ENCODE measurements around the gene PLS3.
"Not testable (repeated sequence)": the region's sequence is repeated elsewhere in the genome, so short reads cannot be mapped to it uniquely, and the experiment has no call there.

PLS3 gene

DNA sequence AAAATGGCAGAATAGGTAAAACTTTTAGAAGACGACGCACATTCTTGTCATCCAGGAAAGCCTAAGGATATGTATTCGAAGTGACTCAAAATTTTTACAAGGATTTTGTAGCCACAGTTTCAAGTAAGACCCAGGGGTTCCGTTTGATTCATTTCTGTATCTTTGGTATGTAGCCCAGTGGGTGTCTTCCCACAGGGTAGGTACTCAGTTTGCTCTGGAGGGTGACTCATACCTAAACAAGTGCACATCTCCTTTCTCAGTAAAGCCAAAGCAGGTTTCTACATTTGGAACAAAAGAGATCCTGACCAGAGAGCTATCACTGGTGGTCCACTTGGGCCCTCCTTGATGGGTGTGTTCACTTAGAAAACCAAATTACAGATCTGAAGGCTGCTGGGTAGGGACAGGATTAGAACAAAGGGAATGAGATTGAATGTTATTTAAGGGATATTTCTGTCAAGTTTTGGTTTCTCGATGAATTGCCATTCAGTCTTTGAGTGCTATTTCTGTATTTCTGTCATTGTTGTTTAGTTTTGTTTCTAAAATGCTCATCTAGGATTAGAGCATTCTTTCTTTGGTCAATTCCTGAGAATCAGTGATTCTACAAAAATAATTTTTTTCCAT lies 56.1 kb downstream of the PLS3 start:
- H3K9me3 Mint-ChIP-seq = no peaks in the 10 kb centered on the region
- peaks cover 36% of the 10 kb centered on the region for H3K4me1 Mint-ChIP-seq
- TF ChIP-seq, protein P1, sequence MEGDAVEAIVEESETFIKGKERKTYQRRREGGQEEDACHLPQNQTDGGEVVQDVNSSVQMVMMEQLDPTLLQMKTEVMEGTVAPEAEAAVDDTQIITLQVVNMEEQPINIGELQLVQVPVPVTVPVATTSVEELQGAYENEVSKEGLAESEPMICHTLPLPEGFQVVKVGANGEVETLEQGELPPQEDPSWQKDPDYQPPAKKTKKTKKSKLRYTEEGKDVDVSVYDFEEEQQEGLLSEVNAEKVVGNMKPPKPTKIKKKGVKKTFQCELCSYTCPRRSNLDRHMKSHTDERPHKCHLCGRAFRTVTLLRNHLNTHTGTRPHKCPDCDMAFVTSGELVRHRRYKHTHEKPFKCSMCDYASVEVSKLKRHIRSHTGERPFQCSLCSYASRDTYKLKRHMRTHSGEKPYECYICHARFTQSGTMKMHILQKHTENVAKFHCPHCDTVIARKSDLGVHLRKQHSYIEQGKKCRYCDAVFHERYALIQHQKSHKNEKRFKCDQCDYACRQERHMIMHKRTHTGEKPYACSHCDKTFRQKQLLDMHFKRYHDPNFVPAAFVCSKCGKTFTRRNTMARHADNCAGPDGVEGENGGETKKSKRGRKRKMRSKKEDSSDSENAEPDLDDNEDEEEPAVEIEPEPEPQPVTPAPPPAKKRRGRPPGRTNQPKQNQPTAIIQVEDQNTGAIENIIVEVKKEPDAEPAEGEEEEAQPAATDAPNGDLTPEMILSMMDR (IDR thresholded peaks at IDR 0.05) = no peak
- peaks cover 15% of the 10 kb centered on the region for H3K36me3 Mint-ChIP-seq (ENCODE audit: low read depth)
- H3K27me3 Mint-ChIP-seq (ENCODE audit: low read depth, poor library complexity) = no peaks in the 10 kb centered on the region
- peak overlapping the region; percentile 64 for H3K27ac Mint-ChIP-seq
- H3K4me3 Mint-ChIP-seq = no peak overlapping the region
- DNase-seq = no peak

DNA sequence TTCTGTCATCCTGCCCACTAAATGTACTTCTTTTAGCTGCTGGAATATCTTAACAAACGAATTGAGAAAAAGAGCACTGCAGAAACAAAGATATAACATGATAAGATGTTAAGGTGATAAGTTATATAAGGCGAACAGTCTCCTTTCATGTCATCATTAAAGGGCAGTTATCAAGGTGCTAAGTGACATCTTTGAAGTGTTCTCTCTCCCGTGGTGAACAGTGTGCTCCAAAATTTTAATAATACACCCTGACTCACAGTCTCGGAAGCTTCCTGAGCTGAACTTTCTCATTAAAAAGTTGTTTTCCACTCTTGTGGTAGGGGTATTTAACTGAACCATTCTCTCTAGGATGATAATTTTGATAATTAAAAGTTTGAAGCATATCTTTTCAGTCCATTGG lies 61.6 kb downstream of the PLS3 start:
- Mint-ChIP-seq H3K27ac (no peak overlapping the region), H3K4me3 (no peak overlapping the region), H3K27me3 (ENCODE audit: low read depth, poor library complexity) (no peaks in the 10 kb centered on the region), H3K9me3 (no peaks in the 10 kb centered on the region), H3K36me3 (ENCODE audit: low read depth) (peaks cover 24% of the 10 kb centered on the region), H3K4me1 (peaks cover 5% of the 10 kb centered on the region)
- TF ChIP-seq, protein P1 (IDR thresholded peaks at IDR 0.05) = no peak
- no peak for DNase-seq

DNA sequence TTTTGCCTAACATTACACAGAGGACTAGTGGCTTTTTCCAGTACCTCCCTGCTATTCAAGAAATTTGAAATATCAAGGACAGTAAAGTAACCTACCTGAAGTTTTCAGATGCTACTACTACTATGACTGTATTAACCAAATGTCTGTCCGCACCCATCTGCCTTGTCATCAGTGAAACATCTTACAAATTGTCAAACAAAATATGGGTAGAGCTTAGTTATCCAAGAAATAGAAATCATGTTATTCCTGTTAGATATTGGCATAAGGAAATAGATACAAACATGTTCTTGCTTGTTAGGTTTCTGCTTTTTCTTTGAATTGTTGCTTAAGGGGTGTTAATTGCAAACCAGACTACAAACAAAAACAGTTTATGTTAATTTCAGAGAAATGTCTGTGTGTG lies 63.9 kb downstream of the PLS3 start:
- no peak for DNase-seq
- Mint-ChIP-seq H3K27me3 (ENCODE audit: low read depth, poor library complexity) (no peaks in the 10 kb centered on the region), H3K9me3 (no peaks in the 10 kb centered on the region), H3K27ac (peak overlapping the region; percentile 81), H3K4me1 (peaks cover 5% of the 10 kb centered on the region), H3K36me3 (ENCODE audit: low read depth) (peaks cover 25% of the 10 kb centered on the region), H3K4me3 (no peak overlapping the region)
- TF ChIP-seq, protein P1 (IDR thresholded peaks at IDR 0.05) = no peak

DNA sequence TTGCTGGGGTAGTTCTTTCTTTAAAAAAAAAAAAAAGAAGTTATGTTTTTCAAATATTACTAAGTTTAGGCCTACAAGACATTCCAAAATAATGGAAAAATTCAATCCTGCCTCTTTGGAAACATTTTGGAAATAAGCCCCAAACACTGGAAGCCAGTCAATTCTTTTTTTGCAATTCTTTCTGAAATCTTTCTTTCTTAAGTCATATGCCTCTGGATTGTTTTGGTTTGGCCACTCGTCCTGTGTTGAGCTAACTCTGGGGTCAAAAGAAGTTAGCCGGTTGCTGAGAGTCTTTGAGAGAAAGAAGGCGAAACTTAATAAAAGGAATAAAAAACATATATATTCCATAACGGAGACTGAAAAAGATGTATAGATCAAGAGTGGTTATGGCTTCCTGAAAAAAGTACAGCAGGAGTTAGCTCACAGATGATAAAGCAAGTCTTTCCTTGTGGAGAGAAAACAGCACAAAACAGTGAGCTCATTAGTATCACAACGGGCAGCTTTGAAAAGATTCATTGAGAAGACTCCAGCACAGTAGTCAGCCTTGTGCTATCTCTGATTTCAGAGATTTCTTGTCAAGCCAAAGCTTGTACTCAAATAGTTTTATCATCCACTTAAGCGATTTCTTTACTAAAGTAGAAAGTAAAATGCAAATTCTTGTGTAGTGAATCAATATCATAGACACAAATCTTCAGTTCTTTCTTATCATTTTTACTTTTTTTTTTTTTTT lies 64.8 kb downstream of the PLS3 start:
- no peak for DNase-seq
- Mint-ChIP-seq H3K36me3 (ENCODE audit: low read depth) (peaks cover 30% of the 10 kb centered on the region), H3K27me3 (ENCODE audit: low read depth, poor library complexity) (no peaks in the 10 kb centered on the region), H3K4me3 (no peak overlapping the region), H3K27ac (peak overlapping the region; percentile 61), H3K4me1 (peaks cover 5% of the 10 kb centered on the region), H3K9me3 (no peaks in the 10 kb centered on the region)
- TF ChIP-seq, protein P1 (IDR thresholded peaks at IDR 0.05) = no peak

DNA sequence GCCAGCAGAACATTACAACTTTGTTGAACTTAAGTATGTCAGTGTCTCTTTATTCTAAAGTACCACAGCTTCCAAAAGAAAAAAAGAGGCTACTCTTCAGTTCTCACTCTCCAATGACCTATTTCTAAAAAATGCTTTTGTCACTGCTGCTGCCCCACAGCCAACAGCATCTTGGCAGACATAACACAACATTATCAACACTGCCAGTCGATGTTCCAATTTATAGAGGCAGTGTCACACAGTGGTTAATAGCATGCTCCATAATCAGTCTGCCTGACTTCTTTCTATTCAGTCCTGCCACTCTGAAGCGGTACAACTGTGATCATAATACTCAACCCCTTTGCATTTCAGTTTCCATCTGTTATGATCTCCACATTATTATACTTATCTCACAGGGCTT lies 69.2 kb downstream of the PLS3 start:
- TF ChIP-seq, protein P1 (IDR thresholded peaks at IDR 0.05) = no peak
- Mint-ChIP-seq H3K27me3 (ENCODE audit: low read depth, poor library complexity) (no peaks in the 10 kb centered on the region), H3K9me3 (no peaks in the 10 kb centered on the region), H3K4me3 (no peak overlapping the region), H3K4me1 (peaks cover under 1% of the 10 kb centered on the region), H3K27ac (no peak overlapping the region), H3K36me3 (ENCODE audit: low read depth) (peaks cover 29% of the 10 kb centered on the region)
- DNase-seq = no peak

DNA sequence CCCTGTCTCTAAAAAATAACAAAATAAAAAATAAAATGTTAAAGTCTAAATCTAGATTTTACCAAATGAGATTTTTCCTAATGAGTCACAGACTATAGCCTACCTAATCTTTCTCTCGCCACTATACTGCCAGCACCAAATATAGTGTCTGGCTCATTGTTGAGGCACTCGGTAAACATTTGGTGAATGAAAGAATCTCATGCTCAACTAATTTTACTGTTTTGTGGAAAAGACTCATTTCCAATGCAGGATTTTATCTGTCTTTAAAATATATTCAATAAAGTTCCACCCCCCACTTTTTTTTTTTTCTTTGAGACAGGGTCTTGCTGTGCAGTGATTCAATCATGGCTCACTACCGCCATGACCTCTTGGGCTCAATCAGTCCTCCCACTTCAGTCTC lies 71.5 kb downstream of the PLS3 start:
- TF ChIP-seq, protein P1 (IDR thresholded peaks at IDR 0.05) = no peak
- peaks cover 44% of the 10 kb centered on the region for H3K36me3 Mint-ChIP-seq (ENCODE audit: low read depth)
- H3K4me1 Mint-ChIP-seq = no peaks in the 10 kb centered on the region

DNA sequence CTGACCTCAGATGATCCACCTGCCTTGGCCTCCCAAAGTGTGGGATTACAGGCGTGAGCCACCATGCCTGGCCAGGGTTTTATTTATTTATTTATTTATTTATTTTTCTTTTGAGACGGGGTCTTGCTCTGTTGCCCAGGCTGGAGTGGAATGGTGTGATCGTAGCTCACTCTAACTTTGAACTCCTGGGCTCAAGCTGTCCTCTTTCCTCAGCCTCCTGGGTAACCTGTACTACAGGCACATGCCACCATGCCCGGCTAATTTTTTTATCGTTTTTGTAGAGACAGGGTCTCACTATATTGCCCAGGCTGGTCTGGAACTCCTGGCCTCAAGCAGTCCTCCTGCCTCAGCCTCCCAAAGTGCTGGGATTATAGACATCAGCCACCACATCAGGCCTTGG lies 72.4 kb downstream of the PLS3 start:
- H3K36me3 Mint-ChIP-seq (ENCODE audit: low read depth) = peaks cover 51% of the 10 kb centered on the region
- not testable (repeated sequence) for H3K4me1 Mint-ChIP-seq; H3K27ac Mint-ChIP-seq; H3K4me3 Mint-ChIP-seq; H3K27me3 Mint-ChIP-seq (ENCODE audit: low read depth, poor library complexity); H3K9me3 Mint-ChIP-seq; DNase-seq

More for the DNA sequence above, 71.5 kb downstream of the PLS3 start:
- no peak for DNase-seq
- Mint-ChIP-seq H3K9me3 (no peaks in the 10 kb centered on the region), H3K27ac (no peak overlapping the region), H3K27me3 (ENCODE audit: low read depth, poor library complexity) (no peaks in the 10 kb centered on the region), H3K4me3 (no peak overlapping the region)

Data from nephron progenitor cell (in vitro differentiated cells).